ENCODE results near the gene ACOXL. TPM values are rescaled to one million over a fixed set of nuclear protein-coding genes. Genes with fewer than 3 reads are reported as not detected.

ACOXL gene
- total RNA-seq, 2 experiments from 2014 or later: not detected

GRCh38 chr2:111028720-111029119 is 296.3 kb downstream of the ACOXL start:
- Histone ChIP-seq H3K4me3 (ENCODE audit: low read length) (no peak overlapping the region), H3K4me1 (ENCODE audit: insufficient read depth, low read length) (no peaks in the 10 kb centered on the region), H3K27me3 (ENCODE audit: control insufficient read depth in 1 of 2, insufficient read depth in 2 of 2, low read length in 2 of 2) (no peaks in the 10 kb centered on the region), H3K27ac (ENCODE audit: low read depth in 1 of 2, low read length in 2 of 2) (no peak overlapping the region), H3K9me3 (ENCODE audit: control insufficient read depth in 1 of 2, insufficient read depth in 1 of 2, low read length in 2 of 2) (peaks cover 0 to 7% of the 10 kb centered on the region in 2 experiments), H3K36me3 (ENCODE audit: insufficient read depth, low read length) (no peaks in the 10 kb centered on the region)
- Mint-ChIP-seq H3K4me3 (no peak overlapping the region), H3K27ac (no peak overlapping the region), H3K9me3 (peaks cover 5% of the 10 kb centered on the region), H3K36me3 (ENCODE audit: low read depth) (no peaks in the 10 kb centered on the region), H3K4me1 (ENCODE audit: low read depth) (no peaks in the 10 kb centered on the region), H3K27me3 (peaks cover 4% of the 10 kb centered on the region)
- TF ChIP-seq CTCF (IDR thresholded peaks at IDR 0.05): no peak
- DNase-seq (no peak), ATAC-seq (ENCODE audit: poor library complexity) (no peak)
- POLR2A ChIA-PET: no interaction called here
- intact Hi-C loops (cut with DNase I, micrococcal nuclease): no loop called here
- CTCF ChIA-PET: no interaction called here

- no peaks in the 10 kb centered on the region for H3K27me3 ChIP-seq (ENCODE audit: control insufficient read depth in 1 of 2, insufficient read depth in 2 of 2, low read length in 2 of 2)
- Mint-ChIP-seq H3K4me3 (no peak overlapping the region), H3K27ac (no peak overlapping the region), H3K4me1 (ENCODE audit: low read depth) (no peaks in the 10 kb centered on the region), H3K27me3 (peaks cover 4% of the 10 kb centered on the region), H3K36me3 (ENCODE audit: low read depth) (no peaks in the 10 kb centered on the region), H3K9me3 (peaks cover 5% of the 10 kb centered on the region)
- peaks cover 0 to 7% of the 10 kb centered on the region in 2 experiments for H3K9me3 ChIP-seq (ENCODE audit: control insufficient read depth in 1 of 2, insufficient read depth in 1 of 2, low read length in 2 of 2)
- intact Hi-C loops (cut with DNase I, micrococcal nuclease): no loop called here
- H3K4me1 ChIP-seq (ENCODE audit: insufficient read depth, low read length): no peaks in the 10 kb centered on the region
- ChIA-PET CTCF (no interaction called here), POLR2A (no interaction called here)
- no peak overlapping the region for H3K4me3 ChIP-seq (ENCODE audit: low read length)
- ATAC-seq (ENCODE audit: poor library complexity): no peak
- no peak overlapping the region for H3K27ac ChIP-seq (ENCODE audit: low read depth in 1 of 2, low read length in 2 of 2)
- TF ChIP-seq CTCF (IDR thresholded peaks at IDR 0.05): no peak
- no peak for DNase-seq
- no peaks in the 10 kb centered on the region for H3K36me3 ChIP-seq (ENCODE audit: insufficient read depth, low read length)
Observed at GRCh38 chr2:111029181-111029927, 297.0 kb downstream of the ACOXL start.

GRCh38 chr2:111030260-111030891 is 298.0 kb downstream of the ACOXL start:
- Mint-ChIP-seq H3K27me3 (peaks cover 6% of the 10 kb centered on the region), H3K4me1 (ENCODE audit: low read depth) (no peaks in the 10 kb centered on the region), H3K27ac (no peak overlapping the region), H3K36me3 (ENCODE audit: low read depth) (no peaks in the 10 kb centered on the region), H3K9me3 (peaks cover 5% of the 10 kb centered on the region), H3K4me3 (no peak overlapping the region)
- TF ChIP-seq CTCF (IDR thresholded peaks at IDR 0.05): no peak
- DNase-seq: no peak
- intact Hi-C loops (cut with DNase I, micrococcal nuclease): no loop called here
- Histone ChIP-seq H3K9me3 (ENCODE audit: control insufficient read depth in 1 of 2, insufficient read depth in 1 of 2, low read length in 2 of 2) (peaks cover 0 to 7% of the 10 kb centered on the region in 2 experiments), H3K27ac (ENCODE audit: low read depth in 1 of 2, low read length in 2 of 2) (no peak overlapping the region), H3K36me3 (ENCODE audit: insufficient read depth, low read length) (no peaks in the 10 kb centered on the region), H3K4me3 (ENCODE audit: low read length) (no peak overlapping the region), H3K27me3 (ENCODE audit: control insufficient read depth in 1 of 2, insufficient read depth in 2 of 2, low read length in 2 of 2) (no peaks in the 10 kb centered on the region), H3K4me1 (ENCODE audit: insufficient read depth, low read length) (no peaks in the 10 kb centered on the region)
- POLR2A ChIA-PET: no interaction called here
- CTCF ChIA-PET: interaction anchor here (0.6 kb wide), 1 partner anchor 17 kb away, joined by 3 read pairs; no protein-coding TSS in a partner anchor
- no peak for ATAC-seq (ENCODE audit: poor library complexity)

All from CD4-positive, alpha-beta T cell (primary cell).